GM18499 (cell line): Measurements from ENCODE around the gene DDX19B.
"Not testable (repeated sequence)": the region's sequence is repeated elsewhere in the genome, so short reads cannot be mapped to it uniquely, and the experiment has no call there.

ENCODE experiments used
- ATAC-seq: cut with Tn5 transposase; IDR thresholded peaks from one replicate; pipeline ENCODE4 v1.9.1; 2021; ENCODE audit warnings: moderate number of reproducible peaks; ENCODE audit not compliant: insufficient read depth, unreplicated experiment

DDX19B gene

DNA sequence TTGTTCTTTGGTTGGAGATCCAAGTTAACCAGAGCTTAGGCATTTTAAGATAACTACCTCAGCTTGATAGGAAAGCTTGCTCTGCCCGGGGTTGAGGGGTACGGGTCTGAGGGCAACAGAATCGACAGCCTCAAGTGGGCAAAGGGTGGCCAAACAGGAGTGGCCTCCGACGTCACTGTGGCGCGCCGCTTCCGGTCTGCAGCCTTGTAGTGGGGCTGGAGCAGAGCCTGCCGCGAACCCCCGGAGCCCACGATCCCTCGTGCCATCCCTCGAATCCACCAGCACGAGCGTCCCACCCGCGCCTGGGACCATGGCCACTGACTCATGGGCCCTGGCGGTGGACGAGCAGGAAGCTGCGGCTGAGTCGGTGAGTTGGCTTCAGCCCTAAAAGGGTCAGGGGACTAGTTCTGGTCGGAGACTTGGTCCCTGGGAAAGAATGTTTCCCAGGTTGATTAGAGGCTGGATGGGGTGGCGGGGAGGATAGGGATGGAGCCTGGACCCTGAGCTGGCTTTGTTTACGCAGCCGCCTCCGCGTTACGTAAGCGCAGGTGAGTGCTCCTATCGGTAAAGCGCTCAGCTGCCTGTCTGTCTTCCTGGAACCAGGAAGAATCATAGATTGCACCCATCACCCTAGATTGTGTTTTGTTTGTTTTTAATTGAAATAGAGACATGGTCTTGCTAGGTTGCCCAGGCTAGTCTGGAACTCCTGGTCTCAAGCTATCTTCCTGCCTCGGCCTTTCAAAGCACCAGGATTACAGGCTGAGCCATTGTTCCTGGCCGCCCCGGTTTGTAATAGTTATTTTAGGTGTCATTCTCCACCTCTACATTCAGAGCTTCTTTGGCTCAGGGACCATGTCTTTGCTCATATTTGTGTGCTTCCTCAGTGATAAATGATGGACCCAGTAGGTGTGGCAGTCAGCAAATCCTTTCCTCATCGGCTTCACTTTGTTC is at the start of gene DDX19B:
Gene DDX19B, plus strand, starts transcription at position 199 of the 951 bp plus-strand sequence. Its CDS starts 112 bp downstream, at position 311.
- no peak for ATAC-seq

DNA sequence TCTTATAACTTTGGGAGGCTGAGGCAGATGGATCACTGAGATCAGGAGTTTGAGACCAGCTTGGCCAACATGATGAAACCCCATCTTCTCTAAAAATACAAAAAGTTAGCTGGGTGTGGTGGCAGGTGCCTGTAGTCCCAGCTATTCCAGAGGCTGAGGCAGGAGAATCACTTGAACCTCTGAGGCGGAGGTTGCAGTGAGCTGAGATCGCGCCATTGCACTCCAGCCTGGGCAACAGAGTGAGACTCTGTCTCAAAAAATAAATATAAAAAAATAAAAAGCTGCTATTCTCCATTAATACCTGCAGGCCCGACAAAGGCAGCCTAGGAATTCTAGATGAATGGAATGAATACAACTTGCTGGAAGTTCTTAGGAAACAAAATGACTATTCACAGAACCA is 49.3 kb upstream of the DDX19B start:
- not testable (repeated sequence) for ATAC-seq

DNA sequence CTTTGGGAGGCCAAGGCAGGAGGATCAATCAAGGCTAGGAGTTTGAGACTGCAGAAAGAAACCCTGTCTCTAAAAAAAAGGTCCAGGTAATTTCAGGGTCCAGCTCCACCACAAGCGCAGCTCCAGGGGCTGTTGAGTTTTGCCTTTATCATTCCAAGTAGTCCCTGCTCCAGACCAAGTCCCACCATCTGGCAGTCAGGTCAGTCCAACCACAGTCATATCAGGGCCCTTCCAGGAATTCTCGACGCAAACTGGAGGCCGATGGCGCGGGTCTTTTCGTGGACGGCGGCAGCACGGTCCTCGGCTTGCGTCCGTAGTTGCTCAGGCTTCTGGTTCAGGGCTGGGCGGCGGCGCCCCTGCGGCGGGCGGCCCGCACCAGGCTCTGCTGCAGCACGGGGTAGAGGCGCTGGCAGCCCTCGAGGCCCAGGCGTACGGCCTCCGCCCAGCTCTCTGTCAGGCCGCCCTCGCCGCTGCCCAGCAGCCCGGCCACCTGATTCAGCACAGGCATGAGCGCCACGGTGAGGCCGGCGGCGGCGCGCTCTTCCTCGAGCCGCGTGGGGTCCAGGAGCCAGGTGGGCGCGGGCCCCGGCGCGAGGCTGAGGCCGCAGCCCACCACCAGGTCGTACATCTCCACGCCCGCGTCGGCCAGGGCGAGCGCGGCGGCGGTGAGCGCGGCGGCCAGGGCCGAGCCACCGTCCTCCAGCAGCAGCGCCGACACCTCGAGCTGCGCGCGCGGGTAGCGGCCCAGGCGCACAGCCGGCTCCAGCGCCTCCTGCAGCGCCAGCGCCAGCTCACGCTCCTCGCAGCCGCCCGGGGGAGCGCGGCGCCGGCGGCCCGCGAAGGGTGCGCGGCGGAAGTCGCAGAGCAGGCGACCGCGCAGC is 48.0 kb upstream of the DDX19B start:
- peak; percentile 19 for ATAC-seq

DNA sequence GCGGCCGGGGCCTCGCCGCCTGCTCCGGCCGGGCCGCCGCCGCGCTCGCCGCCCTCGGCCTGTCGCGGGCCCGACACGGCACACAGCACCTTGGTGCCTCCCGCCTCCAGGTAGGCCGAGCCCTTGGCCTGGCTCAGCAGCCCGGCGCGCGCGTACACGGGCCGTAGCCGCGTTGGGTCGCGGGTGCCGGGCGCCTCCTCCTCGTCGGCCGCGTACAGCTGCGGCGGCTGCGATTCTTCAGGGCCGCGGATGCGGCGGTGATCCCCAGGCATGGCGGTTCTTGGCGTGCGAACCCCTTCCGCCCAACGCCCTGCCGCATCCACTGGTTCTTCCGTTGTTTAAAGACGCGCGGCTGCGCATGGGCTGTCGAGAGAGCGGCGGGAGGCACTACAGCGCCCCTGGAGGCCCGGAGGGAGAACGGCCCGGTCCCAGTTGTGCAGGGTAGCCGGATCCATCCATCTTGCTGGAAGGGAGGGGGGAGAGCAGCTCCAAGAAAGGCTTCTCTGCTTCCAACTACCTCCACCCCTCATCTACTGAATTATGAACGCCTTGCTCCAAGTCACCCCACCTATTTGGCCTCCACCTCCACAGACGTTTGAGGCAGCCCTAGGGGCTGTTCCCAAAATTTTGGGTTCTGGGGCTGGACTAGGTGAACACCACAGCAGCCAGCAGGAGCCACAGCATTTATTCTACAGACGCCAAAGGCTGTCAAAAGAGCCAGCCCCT is 47.2 kb upstream of the DDX19B start, which contains the start of gene EXOSC6:
Gene EXOSC6, minus strand, starts transcription at position 312 of the 726 bp plus-strand sequence. Its CDS starts 40 bp downstream, at position 272.
- ATAC-seq, result peak; percentile 74

DNA sequence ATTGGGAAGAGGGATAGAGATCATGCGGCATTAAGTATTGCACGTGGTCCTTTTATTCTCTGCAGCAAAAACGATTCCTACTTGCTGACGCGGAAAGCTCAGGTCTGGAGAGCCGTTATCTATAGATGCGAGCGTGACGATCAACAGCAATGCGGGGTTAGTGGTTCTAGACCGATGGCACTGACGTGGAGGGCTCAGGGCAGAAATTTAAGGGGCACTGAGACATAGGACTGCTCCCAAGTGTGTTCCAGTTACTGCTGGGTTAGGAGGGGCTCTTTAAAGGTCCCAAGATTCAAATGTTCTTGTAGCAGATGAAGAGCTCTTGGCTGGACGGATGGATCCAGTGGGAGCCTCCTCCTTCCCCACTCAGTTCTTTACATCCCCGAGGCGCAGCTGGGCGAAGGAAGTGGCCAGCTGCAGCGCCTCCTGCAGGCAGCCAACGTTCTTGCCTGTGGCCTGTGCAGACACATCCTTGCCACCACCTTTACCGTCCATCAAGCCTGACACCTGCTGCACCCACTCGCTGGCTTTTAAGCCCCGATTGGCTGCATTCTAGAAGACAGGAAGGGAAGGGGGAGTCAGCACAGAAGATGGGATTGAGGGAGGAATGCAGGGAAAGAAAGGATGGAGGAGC is 46.5 kb upstream of the DDX19B start:
- no peak for ATAC-seq

GRCh38 chr16:70253291-70254106 is 45.5 kb upstream of the DDX19B start:
- no peak for ATAC-seq

GRCh38 chr16:70254180-70254964 is 44.6 kb upstream of the DDX19B start:
- ATAC-seq, result no peak

GRCh38 chr16:70254965-70255286 is 44.1 kb upstream of the DDX19B start:
- no peak for ATAC-seq

DNA sequence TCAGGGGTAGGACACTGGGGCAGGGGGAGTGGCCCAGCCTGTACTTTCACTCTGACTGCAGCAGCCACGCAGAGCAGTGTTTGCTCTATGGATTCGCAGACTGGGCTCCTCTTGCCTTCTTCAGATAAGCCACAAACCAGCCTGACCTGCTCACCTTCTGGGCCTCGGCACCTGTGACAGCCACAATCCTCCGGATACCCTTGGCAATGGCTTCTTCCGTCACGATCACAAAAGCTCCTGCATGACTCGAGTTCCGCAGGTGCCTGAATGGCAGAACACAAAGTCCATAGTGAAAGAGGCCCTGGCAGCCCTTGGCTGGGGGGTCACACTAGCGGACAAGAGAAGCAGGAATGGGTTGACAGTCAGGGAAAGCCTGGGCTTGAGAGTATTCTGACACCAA is 43.4 kb upstream of the DDX19B start:
- no peak for ATAC-seq

GRCh38 chr16:70257391-70257790 is 41.6 kb upstream of the DDX19B start:
- no peak for ATAC-seq

DNA sequence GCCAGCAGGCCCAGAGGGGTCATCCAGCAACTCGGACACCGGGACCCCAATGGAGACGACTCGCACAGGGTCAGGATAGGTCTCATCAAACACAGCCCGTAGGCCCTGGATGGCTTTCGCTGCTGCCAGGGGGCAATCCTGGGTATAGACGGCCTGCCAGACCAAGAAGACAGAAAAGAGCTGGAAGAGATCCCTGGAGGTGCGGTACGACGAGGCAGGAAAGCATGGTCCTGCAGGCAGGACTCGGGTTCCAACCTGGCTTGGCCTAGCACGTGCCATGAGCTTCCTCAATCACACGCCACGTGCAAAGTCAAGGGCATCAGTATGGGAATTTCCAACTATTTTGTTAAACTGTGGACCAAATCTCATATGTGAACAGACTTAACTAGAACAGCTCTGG is 40.9 kb upstream of the DDX19B start:
- ATAC-seq, result no peak

- no peak for ATAC-seq
Observed at GRCh38 chr16:70258946-70259345, 40.0 kb upstream of the DDX19B start.

GRCh38 chr16:70259903-70260302 is 39.1 kb upstream of the DDX19B start:
- not testable (repeated sequence) for ATAC-seq

DNA sequence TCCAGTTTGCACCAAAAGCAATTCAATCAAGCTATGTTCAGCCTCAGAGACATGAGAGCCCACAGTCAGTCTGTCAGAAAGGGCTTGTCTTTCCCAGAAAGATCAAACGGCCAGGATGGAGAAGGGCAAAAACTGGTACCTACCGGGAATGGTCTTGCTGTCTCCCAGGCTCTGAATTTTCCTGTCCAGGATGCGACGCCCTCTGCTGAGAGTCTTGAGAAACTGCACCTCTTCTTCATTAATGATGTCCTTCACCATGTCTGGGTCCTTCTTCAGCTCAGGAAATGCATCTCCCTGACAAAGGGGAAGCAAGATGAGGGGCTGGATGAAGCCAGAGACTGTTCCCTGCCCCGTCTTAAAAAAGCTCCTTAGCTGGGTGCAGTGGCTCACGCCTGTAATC is 31.5 kb upstream of the DDX19B start:
- ATAC-seq, result no peak

DNA sequence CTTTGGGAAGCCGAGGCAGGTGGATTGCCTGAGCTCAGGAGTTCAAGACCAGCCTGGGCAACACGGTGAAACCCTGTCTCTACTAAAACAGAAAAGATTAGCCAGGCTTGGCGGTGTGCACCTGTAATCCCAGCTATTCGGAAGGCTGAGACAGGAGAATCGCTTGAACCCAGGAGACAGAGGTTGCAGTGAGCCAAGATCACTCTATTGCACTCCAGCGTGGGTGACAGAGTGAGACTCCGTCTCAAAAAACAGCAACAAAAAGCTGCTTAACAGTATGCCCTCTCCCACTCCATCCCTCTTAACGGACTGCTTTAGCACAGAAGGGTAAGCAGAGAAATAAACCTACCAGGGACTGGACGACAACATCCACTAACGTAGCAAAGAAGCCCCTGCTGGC is 31.1 kb upstream of the DDX19B start:
- not testable (repeated sequence) for ATAC-seq

DNA sequence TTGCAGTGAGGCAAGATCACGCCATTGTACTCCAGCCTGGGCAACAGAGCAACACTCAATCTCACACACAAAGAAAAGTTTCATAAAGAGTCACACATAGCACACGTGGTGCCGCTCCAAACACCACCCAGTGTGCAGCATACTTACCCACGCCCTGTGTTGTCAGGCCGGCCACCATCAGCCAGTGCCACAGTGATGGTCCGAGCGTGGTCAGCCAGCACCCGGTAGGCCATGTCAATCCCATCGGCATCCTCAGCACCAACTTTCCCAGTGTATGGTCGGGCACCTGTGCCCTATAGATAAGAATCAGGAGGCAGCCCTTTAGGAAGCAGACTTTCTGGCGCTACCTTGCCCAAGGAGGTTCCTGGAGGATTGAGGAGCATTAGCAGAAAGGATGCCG is 29.5 kb upstream of the DDX19B start:
- no peak for ATAC-seq

DNA sequence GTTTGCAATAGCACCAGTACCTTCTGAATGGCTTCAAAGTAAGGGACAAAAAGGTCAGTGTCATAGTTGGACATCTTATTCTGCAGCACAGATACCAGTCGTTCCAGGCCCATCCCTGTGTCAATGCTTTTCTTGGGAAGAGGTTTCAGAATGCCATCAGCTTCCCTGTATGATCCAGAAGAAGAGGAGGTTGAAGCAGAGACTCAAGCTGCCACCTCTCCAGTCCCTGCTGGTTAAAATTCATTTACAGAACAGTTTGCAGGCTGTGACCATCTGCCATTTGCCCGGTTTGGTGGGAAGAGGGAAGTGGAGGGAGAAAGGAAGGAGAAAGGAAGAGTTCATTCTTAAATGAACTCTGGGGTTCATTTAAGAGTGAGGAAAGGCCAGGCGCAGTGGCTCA is 28.8 kb upstream of the DDX19B start:
- no peak for ATAC-seq

- no peak for ATAC-seq
Observed at GRCh38 chr16:70271696-70272095, 27.3 kb upstream of the DDX19B start.
